GM19193 (cell line): ENCODE results near the gene DENND4C.
A peak's percentile ranks its signal among the peaks of the same experiment; 100 is the strongest.

Experiments used
- POLR2A ChIP-seq: IDR thresholded peaks from 4 replicates; pipeline ENCODE4 v1.6.1; 2011; ENCODE audit not compliant: insufficient read depth, insufficient read length; ENCODE audit errors: extremely low read depth

The DENND4C gene

DNA sequence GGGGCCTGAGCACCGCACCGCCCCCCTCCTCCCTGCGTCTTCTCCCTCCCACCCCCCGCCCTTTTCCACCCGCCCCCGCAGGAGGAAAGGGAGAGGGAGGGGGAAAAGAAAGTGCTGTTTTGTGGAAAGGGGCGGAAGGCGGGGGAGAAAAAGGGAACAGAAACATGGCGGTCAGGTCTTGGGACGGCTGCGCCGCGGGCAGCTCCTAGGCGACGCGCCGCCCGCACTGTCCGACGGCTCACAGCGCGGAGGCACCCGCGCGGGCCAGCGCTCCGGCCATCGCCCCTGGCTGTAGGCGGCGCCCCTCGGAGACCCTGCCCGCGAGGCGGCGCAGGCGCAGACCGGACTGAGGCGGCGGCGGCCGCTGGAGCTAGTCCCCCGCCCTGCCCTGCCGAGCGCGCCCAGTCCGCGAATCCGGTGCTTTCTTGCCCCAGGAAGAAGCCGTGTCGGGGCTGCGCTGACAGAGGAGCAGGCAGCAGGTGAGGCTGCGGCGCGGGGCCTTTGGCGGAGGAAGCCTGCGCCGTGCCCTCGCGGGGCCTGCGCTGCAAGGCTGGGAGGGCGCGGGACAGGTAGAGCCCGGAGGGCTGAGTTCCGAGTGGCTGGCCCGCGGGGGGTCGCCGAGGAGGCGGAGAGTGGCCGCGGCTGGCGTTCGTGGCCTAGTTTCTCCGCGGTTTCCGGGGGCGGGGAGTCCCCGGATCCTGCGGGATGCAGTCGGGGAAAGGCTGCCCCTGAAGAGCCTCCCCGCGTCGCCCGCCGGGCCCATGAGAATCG lies at the start of gene DENND4C:
Gene DENND4C, plus strand, starts transcription at position 339 of the 771 bp plus-strand sequence. CDS start 45,482 bp downstream, outside the sequence.
- TF ChIP-seq POLR2A = peak; percentile 78

DNA sequence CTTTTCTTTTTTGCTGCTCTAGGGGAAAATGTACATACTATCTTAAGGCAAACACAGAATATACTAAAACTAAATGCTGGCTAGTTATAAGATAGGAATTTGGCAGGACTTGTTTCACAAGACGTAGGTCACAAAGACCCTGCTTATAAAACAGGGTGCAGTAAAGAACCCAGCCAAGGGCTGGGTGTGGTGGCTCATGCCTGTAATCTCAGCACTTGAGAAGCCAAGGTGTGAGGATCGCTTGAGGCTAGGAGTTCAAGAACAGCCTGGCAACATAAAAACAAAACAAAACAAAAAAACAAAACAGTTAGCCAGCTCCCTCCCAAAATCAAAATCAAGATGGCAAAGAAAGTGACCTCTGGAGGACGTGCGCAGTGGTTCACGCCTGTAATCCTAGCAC lies 49.5 kb upstream of the DENND4C start:
- no peak for TF ChIP-seq POLR2A

DNA sequence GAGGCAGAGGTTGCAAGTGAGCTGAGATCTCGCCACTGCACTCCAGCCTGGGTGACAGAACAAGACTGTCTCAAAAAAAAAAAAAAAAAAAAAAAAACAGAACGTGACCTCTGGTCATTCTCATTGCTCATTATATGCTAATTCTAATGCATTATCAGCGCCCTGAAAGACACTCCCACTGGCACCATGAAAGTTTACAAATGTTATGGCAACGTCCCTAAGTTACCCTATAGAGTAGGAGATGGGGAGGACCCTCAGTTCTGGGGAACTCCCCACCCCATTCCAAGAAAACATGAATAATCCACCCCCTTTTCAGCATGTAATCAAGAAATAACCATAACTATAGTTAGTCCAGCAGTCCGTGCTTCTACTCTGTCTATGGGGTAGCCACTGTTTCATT lies 48.9 kb upstream of the DENND4C start:
- no peak for TF ChIP-seq POLR2A

DNA sequence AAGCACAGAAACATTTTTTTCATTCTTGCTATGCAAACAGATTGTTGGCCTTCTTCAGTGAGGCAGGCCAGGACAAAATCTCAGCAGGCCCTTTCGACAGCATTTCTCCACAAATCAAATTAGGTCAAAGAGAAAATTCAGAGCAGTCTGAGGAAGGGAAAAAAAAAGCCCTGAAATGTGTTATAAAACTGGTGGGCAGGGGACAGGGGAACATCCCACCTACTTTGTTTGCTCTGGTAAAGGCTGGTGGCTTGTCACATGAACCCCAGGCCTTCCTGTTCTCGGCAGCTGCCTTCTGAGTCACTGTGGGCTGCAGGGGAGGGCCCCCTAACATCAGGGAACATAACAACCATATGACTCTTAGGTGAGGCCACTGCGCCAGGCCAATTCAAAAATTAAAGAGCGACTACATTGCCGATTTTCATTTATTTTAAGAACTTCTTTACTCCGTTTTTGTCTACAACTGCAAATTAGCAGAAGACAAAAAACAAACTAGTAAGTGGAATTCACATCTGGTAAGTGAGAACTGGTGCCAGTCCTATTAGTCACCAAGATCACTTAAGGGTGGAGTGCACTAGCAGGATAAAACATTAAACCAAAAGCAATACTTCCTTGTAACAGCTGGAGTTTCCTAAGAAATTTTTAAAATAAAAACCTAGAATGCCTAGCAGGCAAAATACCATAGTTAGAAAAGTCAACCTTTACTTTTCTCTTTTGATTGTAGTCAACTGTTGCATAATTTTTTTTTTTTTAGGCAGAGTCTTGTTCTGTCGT lies 46.2 kb upstream of the DENND4C start:
- TF ChIP-seq POLR2A = no peak

DNA sequence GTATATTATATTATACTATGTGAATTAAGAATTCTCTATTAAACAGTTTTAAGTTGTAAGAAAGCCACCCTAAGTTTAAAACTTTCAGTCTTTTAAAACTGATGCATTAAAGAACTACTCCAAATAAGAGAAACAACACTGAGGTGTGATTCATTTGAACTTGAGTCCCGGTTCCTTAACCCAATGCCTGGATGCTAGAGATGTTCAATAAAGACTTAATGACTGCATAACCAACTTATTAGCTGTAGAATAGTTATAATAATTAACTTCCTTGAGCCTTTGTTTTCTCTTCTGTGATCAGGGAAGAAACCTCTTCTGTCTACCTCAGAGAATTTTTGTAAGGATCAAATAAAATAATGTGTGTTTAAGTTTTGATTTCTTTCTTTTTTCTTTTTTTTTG lies 45.3 kb upstream of the DENND4C start:
- TF ChIP-seq POLR2A = no peak

GRCh38 chr9:19186232-19186631 lies 44.3 kb upstream of the DENND4C start:
- TF ChIP-seq POLR2A = no peak

DNA sequence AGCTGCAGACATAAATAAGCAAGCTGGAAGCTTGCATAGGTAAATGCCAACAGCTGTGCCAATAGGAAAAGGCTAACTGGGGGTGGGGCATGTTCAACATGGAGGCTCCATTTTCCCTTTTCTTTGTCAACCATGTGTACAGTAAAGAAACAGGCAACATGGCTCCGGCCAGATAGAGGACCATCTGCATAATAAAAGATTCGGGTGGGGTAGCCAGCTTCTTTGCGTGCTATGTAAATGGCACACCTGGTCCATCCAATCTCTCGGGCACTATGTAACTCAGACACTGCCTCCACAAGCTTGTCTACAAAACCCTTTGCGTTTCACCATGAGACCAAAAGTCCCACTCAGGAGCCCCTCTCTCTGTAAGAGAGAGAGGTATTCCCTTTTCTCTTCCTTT lies 41.7 kb upstream of the DENND4C start:
- TF ChIP-seq POLR2A = no peak

GRCh38 chr9:19192202-19193028 lies 38.1 kb upstream of the DENND4C start:
- TF ChIP-seq POLR2A = no peak

DNA sequence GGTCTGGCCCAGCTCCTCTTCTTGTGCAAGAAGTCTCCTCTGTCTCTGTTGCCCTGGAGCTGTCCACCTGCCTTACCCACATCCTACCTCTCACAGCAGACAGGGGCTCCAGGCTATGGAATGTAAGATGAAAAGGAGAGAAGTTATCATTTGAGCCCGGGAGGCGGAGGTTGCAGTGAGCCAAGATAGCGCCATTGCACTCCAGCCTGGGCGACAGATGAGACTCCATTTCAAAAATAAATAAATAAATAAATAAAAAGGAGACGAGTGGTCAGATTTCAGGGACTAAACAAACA lies 37.5 kb upstream of the DENND4C start:
- no peak for TF ChIP-seq POLR2A

GRCh38 chr9:19198406-19198805 lies 32.1 kb upstream of the DENND4C start:
- no peak for TF ChIP-seq POLR2A

DNA sequence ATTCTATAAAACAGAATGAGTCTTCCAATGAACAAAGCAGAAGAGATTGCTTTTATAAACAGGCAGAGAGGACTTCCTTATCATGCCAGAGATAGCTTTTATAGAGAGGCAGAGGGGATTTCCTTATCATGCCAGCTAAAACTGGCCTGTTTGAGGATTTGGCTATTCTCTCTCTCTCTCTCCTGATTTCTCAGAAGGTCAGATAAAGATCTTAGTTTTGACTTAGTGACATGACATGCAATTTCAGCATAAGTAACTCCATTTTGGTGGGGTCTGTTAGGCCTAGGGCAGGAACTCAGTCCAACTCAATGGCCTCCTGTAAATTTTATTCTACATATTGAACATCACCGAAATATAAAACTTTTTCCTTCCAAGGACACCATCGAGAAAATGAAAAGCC lies 31.5 kb upstream of the DENND4C start:
- no peak for TF ChIP-seq POLR2A

- no peak for TF ChIP-seq POLR2A
These were observed 30.3 kb upstream of the DENND4C start for GRCh38 chr9:19200229-19200628.

GRCh38 chr9:19201899-19202891 lies 28.3 kb upstream of the DENND4C start:
- TF ChIP-seq POLR2A = no peak

GRCh38 chr9:19203058-19203457 lies 27.4 kb upstream of the DENND4C start:
- TF ChIP-seq POLR2A = no peak
